CD4-positive, alpha-beta T cell (primary cell): ENCODE measurements around the gene BRIX1. TPM values are rescaled to one million over a fixed set of nuclear protein-coding genes. Genes with fewer than 3 reads are reported as not detected.

Source experiments
- ATAC-seq: fragments of 200-7000 bp; cut with Tn5 transposase; one replicate; pipeline ENCODE4 v1.10.0; 2022; ENCODE audit warnings: mild to moderate bottlenecking; ENCODE audit not compliant: poor library complexity
- CTCF ChIA-PET: fragments of 350-600 bp; sonication (Branson Sonifier 250); formaldehyde crosslinking; loops from one replicate; lab custom pipeline; 2021; ENCODE audit warnings: antibody characterized with exemption, inconsistent platforms; lab: Charles Lee
- POLR2A ChIA-PET: fragments of 350-600 bp; sonication (Branson Sonifier 250); formaldehyde crosslinking; loops from one replicate; lab custom pipeline; 2021; ENCODE audit warnings: antibody characterized with exemption, inconsistent platforms; lab: Charles Lee
- DNase-seq, 14 experiments: peaks; one replicate each; pipeline ENCODE4 v3.0.0-alpha.2; 2013 to 2020; ENCODE audit warnings: mixed read lengths in 2 of 14
- H3K27ac ChIP-seq, 2 donors: one replicate each; pipeline versions ENCODE4 v1.5.1 to v1.7.0; 2013; ENCODE audit warnings: low read length in 2 of 2, low read depth in 1 of 2, mild to moderate bottlenecking in 1 of 2
- H3K27me3 ChIP-seq, 2 experiments: 1 replicate in 1 of 2; 2 replicates in 1 of 2; pipeline versions ENCODE4 v1.6.1 to v1.7.0; 2013; ENCODE audit warnings: low read length in 2 of 2, control low read depth in 1 of 2, mild to moderate bottlenecking in 1 of 2, moderate library complexity in 1 of 2; ENCODE audit not compliant: insufficient read depth in 2 of 2, control insufficient read depth in 1 of 2
- H3K36me3 ChIP-seq: one replicate; pipeline ENCODE4 v1.6.1; 2013; ENCODE audit warnings: low read length, control low read depth; ENCODE audit not compliant: insufficient read depth
- H3K4me1 ChIP-seq: one replicate; pipeline ENCODE4 v1.6.1; 2013; ENCODE audit warnings: low read length, control low read depth; ENCODE audit not compliant: insufficient read depth
- H3K4me3 ChIP-seq: one replicate; pipeline ENCODE4 v1.5.1; 2013; ENCODE audit warnings: mild to moderate bottlenecking, low read length, moderate library complexity
- H3K9me3 ChIP-seq, 2 experiments: 1 replicate in 1 of 2; 2 replicates in 1 of 2; pipeline versions ENCODE4 v1.6.1 to v1.7.0; 2013; ENCODE audit warnings: low read length in 2 of 2, mild to moderate bottlenecking in 2 of 2, control low read depth in 1 of 2, moderate library complexity in 1 of 2; ENCODE audit not compliant: control insufficient read depth in 1 of 2, insufficient read depth in 1 of 2
- H3K27ac Mint-ChIP-seq: one replicate; pipeline ENCODE4 v1.8.0; 2020; ENCODE audit warnings: mixed read lengths
- H3K27me3 Mint-ChIP-seq: one replicate; pipeline ENCODE4 v1.8.0; 2021; ENCODE audit warnings: mixed read lengths
- H3K36me3 Mint-ChIP-seq: one replicate; pipeline ENCODE4 v1.8.0; 2021; ENCODE audit warnings: low read depth, mixed read lengths
- H3K4me1 Mint-ChIP-seq: one replicate; pipeline ENCODE4 v1.8.0; 2021; ENCODE audit warnings: low read depth, mixed read lengths
- H3K4me3 Mint-ChIP-seq: one replicate; pipeline ENCODE4 v1.8.0; 2020; ENCODE audit warnings: mild to moderate bottlenecking, mixed read lengths
- H3K9me3 Mint-ChIP-seq: one replicate; pipeline ENCODE4 v1.8.0; 2020; ENCODE audit warnings: mixed read lengths
- CTCF ChIP-seq: fragments of 200-600 bp; IDR thresholded peaks from one replicate; pipeline ENCODE4 v1.8.0; 2022; ENCODE audit warnings: antibody characterized with exemption, mild to moderate bottlenecking
- intact Hi-C, 2 experiments: fragments of 100-400 bp; cut with DNase I in 1 of 2; cut with micrococcal nuclease in 1 of 2; formaldehyde crosslinking; loops; one replicate each; pipeline versions ENCODE4 v1.15.1 to v1.9.0; 2023 to 2025; cut with DNase I, micrococcal nuclease
- total RNA-seq, 174 experiments: library from RNA in 2 of 174; stranded (reverse) in 2 of 174; gene quantifications; one replicate each; pipeline ENCODE4 v1.2.3 and lab custom pipeline; 2021 to 2026

The BRIX1 gene
- total RNA-seq, 2 experiments from 2014 or later, result 29.7 to 30.2 TPM

DNA sequence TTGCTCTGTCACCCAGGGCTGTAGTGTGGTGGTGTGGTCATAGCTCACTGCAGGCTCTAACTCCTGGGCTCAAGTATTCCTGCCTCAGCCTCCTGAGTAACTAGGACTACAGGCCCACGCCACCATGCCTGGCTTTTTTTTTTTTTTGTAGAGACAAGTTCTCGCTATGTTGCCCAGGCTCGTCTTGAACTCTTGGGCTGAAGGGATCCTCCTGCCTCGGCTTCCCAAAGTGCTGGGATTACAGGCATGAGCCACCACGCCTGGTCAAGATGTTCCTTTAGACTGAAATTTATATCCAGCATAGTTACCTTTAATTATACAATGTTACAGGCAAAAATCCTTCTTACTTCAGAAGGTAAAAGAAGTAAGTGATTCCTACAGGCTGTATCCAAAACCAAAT is 12.3 kb downstream of the BRIX1 start:
- Histone ChIP-seq H3K9me3 (no peaks in the 10 kb centered on the region), H3K4me3 (no peak overlapping the region), H3K27ac (no peak overlapping the region), H3K27me3 (no peaks in the 10 kb centered on the region), H3K36me3 (peaks cover 39% of the 10 kb centered on the region), H3K4me1 (peaks cover 21% of the 10 kb centered on the region)
- peak overlapping the region; percentile 33 for H3K27ac Mint-ChIP-seq
- H3K4me3 Mint-ChIP-seq, result peak overlapping the region; percentile 56
- CTCF ChIA-PET, result interaction anchor here (2.6 kb wide), 1 partner anchor 12 kb away, joined by 16 read pairs; the partner anchor contains the start of genes BRIX1 and RAD1
- H3K9me3 Mint-ChIP-seq, result no peaks in the 10 kb centered on the region
- ATAC-seq (no peak), DNase-seq (no peak)
- POLR2A ChIA-PET, result interaction anchor here (3.6 kb wide), 1 partner anchor 12 kb away, joined by 217 read pairs; the partner anchor contains the start of genes BRIX1 and RAD1
- no peaks in the 10 kb centered on the region for H3K27me3 Mint-ChIP-seq
- peaks cover 54% of the 10 kb centered on the region for H3K36me3 Mint-ChIP-seq
- intact Hi-C loops, result loop anchor here (1.0 to 10.0 kb wide), 5 partner anchors 9 to 1317 kb away; partner anchors contain the start of genes NADK2 (in 2 of the 2), LMBRD2 (in 1 of the 2), SKP2 (in 1 of the 2) and TTC23L (in 1 of the 2)
- H3K4me1 Mint-ChIP-seq, result peaks cover 29% of the 10 kb centered on the region
- no peak for TF ChIP-seq CTCF

DNA sequence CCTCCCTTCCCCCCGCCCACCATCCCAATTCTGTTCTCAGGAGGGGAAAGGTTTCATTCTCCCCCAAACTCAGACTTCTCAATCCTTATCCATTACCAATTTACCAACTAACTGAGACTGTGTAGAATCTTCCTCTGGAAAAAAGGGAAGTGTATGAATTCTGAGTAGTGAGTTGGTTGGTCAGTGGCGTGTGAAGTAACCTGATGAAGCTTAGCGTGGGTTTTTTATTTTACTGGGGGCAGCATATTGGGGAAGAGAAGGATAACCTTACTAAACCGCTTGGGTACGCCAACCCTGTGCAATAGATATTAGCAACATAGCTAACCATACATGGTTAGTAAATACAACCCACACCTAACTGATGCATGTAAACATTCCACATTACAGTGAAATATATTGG is 12.8 kb downstream of the BRIX1 start:
- ChIA-PET CTCF (interaction anchor here (2.6 kb wide), 1 partner anchor 13 kb away, joined by 16 read pairs; the partner anchor contains the start of genes BRIX1 and RAD1), POLR2A (interaction anchor here (3.6 kb wide), 1 partner anchor 12 kb away, joined by 217 read pairs; the partner anchor contains the start of genes BRIX1 and RAD1)
- intact Hi-C loops, result loop anchor here (1.0 to 10.0 kb wide), 5 partner anchors 10 to 1317 kb away; partner anchors contain the start of genes NADK2 (in 2 of the 2), LMBRD2 (in 1 of the 2), SKP2 (in 1 of the 2) and TTC23L (in 1 of the 2)
- TF ChIP-seq CTCF, result no peak
- H3K4me1 Mint-ChIP-seq, result peaks cover 29% of the 10 kb centered on the region
- Histone ChIP-seq H3K9me3 (no peaks in the 10 kb centered on the region), H3K36me3 (peaks cover 34% of the 10 kb centered on the region), H3K4me3 (no peak overlapping the region), H3K4me1 (peaks cover 21% of the 10 kb centered on the region), H3K27ac (no peak overlapping the region), H3K27me3 (no peaks in the 10 kb centered on the region)
- peak overlapping the region; percentile 33 for H3K27ac Mint-ChIP-seq
- H3K4me3 Mint-ChIP-seq, result peak overlapping the region; percentile 92
- H3K9me3 Mint-ChIP-seq, result no peaks in the 10 kb centered on the region
- DNase-seq, result peak in 2 of 14 experiments; percentile 9 to 22
- ATAC-seq, result no peak
- H3K36me3 Mint-ChIP-seq, result peaks cover 49% of the 10 kb centered on the region
- H3K27me3 Mint-ChIP-seq, result no peaks in the 10 kb centered on the region

DNA sequence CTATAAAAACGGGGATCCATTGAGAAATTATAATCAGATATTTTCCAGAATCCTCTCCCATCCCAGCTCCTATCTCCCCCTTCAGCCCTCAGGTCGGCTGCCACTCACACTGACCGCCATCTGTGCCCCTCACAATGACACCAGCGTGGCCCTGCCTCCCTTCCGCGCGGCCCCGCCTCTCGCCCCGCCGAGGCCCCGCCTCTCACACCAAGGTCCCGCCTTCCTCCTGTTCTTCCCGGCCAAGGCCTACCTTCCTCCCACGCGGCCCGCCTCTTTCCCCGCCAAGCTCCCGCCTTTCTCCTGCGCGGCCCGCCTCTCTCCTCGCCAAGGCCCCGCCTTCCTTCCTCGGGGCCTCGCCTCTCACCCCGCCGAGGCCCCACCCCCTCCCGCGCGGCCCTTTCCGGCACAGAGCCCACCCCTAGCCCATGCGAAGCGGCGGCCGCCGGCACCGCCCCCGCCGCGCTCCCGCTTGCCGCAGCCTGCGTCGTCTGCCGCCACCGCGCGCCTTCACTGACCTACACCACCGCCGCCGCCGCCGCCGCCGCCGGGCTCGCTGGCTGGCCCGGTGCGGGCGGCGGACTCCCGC is 13.7 kb downstream of the BRIX1 start, which contains the start of gene DNAJC21:
TSS of gene DNAJC21 (plus strand) at position 426 of the 586 bp plus-strand sequence. CDS start 261 bp downstream, outside the sequence.
- H3K4me1 ChIP-seq, result peaks cover 21% of the 10 kb centered on the region
- intact Hi-C loops, result loop anchor here (1.0 to 10.0 kb wide), 5 partner anchors 14 to 1316 kb away; partner anchors contain the start of genes BRIX1 (in 2 of the 2), NADK2 (in 2 of the 2), RAD1 (in 2 of the 2) and LMBRD2 (in 1 of the 2)
- peaks cover 37% of the 10 kb centered on the region for H3K4me1 Mint-ChIP-seq
- H3K27ac Mint-ChIP-seq, result peak within 1 kb of the TSS; percentile 95
- ATAC-seq, result peak; percentile 89
- DNase-seq, result peak; percentile 94 to 99 (median 97)
- TF ChIP-seq CTCF, result no peak
- H3K27me3 ChIP-seq, result no peaks in the 10 kb centered on the region
- peak within 1 kb of the TSS; percentile 39 to 72 for H3K27ac ChIP-seq
- no peaks in the 10 kb centered on the region for H3K27me3 Mint-ChIP-seq
- peaks cover 31% of the 10 kb centered on the region for H3K36me3 ChIP-seq
- H3K4me3 Mint-ChIP-seq, result peak within 1 kb of the TSS; percentile 99
- no peaks in the 10 kb centered on the region for H3K9me3 ChIP-seq
- peak within 1 kb of the TSS; percentile 88 for H3K4me3 ChIP-seq
- no peaks in the 10 kb centered on the region for H3K9me3 Mint-ChIP-seq
- H3K36me3 Mint-ChIP-seq, result peaks cover 47% of the 10 kb centered on the region
- ChIA-PET CTCF (interaction anchor here (2.6 kb wide), 1 partner anchor 14 kb away, joined by 16 read pairs; the partner anchor contains the start of genes BRIX1 and RAD1), POLR2A (interaction anchor here (0.6 to 3.6 kb wide), 20 partner anchors 8 to 1817 kb away, joined by 3 to 217 read pairs (median 6); partner anchors contain the start of genes AMACR, BRIX1, IL7R and LMBRD2)
